ENCODE results near the gene HEATR5B. TPM values are rescaled to one million over a fixed set of nuclear protein-coding genes. Genes with fewer than 3 reads are reported as not detected.
A peak's percentile ranks its signal among the peaks of the same experiment; 100 is the strongest.

The HEATR5B gene
- 8.4 TPM for polyA plus RNA-seq (2013, experiment 1 of 2; ENCODE audit: insufficient read length)
- 8.6 TPM for polyA plus RNA-seq (2013, experiment 2 of 2; ENCODE audit: insufficient read length)

DNA sequence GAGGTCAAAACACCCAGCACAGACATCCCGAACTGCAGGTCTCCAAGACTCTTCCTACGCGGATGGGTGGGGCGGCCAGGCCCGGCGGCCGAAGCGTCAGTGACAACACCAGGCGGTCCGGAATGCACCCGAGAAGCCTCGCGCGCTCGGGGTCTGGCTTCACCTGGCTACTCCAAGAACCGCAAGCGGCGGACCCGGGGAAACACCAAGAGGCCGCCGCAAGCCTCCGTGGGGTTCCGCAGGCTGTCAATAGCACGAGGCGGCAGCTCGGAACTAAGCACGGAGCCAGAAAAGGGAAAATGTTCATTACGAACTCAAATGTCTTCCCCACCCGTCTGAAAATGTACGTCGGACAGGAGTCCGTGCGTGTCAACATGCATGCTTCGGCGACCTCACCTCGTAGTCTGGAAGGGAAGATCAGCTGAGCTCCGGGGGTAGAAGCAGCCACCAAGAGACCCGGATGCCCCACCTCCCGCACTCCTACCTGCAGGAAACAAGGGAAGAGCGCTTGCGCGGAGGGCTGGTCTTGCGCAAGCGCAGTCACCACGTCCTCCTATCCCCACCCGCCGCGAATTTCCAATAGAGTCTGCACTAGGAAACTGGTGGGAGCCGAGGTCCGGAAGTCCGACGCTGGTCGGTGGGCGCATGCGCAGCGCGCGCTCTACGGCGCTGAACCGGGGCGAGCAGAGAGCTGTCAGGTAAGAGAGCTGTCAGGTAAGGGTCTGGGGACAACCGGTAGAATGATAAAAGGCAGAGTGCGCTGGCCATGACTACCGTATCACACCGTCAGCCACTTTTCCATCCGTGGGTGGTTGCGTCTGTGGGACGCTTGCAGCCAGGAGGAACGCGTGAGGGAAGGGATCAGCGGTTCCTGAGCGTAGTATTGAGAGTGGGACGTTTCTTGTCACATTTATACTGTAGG, at the start of gene HEATR5B, which contains the start of gene GPATCH11:
HEATR5B (minus strand) TSS at position 500 of the 922 bp plus-strand sequence. CDS start 958 bp downstream, outside the sequence.
GPATCH11 (plus strand) TSS at position 646 of the 922 bp plus-strand sequence. CDS start 3,864 bp downstream, outside the sequence.
- DNase-seq, result peak; percentile 95

GRCh38 chr2:37132914-37133313, 48.7 kb upstream of the HEATR5B start:
- DNase-seq, result no peak

DNA sequence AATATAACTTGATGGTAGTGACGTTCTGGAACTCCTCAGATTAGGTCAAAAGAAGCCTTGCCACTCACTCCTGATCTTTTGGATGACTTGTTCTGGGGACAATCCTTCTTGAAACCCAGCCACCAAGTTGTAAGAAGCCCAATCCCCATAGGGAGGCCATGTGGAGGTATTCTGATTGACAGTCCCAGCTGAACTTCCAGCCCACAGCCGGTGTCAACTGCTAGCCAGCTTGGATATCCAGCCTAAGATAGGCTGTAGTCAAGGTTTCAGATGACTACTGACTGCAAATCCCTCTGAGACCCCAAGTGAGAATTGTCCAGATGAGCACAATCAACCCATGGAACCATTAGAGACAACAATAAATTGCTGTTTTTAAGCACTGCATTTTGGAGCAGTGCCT, 41.2 kb upstream of the HEATR5B start:
- no peak for DNase-seq

DNA sequence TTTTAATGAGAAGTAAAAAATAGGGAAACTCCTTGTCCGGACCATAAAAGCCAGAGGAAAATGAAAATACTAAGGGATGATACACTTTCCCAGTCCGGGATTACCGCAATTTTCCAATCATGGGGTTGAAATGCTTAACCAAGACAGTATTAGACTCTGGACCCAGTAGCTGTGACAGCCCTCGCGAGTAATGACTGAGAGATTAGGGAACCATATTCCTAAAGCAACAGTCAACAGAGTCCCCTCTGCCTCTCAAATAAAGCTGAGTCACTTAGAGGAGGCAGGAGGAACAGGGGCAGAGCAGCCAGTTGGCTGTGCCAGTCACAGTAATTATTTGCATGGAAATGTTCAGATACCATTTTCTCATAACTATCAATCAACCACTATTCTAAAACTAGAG, 35.0 kb upstream of the HEATR5B start:
- DNase-seq, result no peak

- no peak for DNase-seq
Measured at GRCh38 chr2:37117566-37117965, 33.4 kb upstream of the HEATR5B start.

DNA sequence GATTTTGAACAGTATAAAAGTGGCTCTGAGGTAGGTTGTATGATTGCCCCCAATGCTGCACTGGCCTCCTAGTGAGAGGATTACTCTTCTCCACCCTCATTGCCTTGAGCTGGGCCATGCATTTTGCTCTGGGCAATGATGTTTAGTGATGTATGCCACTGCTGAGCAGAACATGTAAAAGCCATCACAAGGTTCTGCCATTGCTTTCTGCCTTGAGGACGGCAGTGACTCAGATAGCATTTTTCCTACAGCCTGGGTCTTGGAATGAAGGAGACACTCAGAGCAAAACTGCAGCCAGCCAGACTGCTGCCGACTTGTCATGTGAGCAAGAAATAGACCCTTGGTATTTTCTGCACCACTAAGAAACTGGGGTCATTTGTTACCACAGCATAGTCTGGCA, 27.8 kb upstream of the HEATR5B start:
- no peak for DNase-seq

DNA sequence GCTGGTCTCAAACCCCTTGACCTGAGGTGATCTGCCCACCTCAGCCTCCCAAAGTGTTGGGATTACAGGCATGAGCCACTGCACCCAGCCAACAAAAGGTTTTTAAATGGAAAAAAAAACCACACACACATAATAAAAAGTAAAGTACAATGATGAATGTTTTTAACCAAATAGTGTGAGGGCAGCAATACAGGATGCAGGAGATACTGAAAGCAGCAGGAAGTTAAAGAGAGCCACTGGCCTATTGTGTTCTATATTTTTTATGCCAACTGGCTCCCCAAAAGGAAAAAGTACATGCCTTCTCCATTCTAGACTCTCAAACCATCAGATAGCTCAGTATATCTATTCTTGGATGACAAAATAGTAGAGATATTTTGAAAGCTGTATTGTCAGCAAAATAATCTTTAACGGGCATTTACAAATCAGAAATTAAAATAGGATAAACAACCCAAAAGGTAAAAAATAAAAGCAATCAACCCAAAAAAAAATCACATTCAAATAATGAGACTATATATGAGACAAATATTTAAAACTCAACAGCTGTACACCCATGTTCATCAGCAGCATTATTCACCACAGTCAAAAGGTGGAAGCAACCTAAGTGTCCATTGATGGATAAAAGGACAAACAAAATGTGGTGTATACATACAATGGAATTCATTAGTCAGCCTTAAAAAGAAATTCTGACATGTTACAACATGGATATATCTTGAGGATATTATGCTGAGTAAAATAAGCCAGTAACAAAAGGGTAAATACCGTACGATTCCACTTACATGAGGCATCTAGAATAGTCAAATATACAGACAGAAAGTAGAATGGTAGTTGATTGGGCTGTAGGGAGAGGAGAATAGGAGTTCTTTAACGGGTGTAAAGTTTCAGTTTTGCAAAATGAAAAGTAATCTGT, 26.4 kb upstream of the HEATR5B start:
- DNase-seq, result no peak

- no peak for DNase-seq
Measured at GRCh38 chr2:37109523-37109922, 25.4 kb upstream of the HEATR5B start.

GRCh38 chr2:37105150-37105549, 21.0 kb upstream of the HEATR5B start:
- no peak for DNase-seq

GRCh38 chr2:37104178-37104577, 20.0 kb upstream of the HEATR5B start:
- DNase-seq, result no peak

- DNase-seq, result no peak
Measured at GRCh38 chr2:37102588-37102987, 18.4 kb upstream of the HEATR5B start.

GRCh38 chr2:37100054-37100453, 15.9 kb upstream of the HEATR5B start:
- no peak for DNase-seq

GRCh38 chr2:37098416-37099118, 14.4 kb upstream of the HEATR5B start:
- DNase-seq, result no peak

DNA sequence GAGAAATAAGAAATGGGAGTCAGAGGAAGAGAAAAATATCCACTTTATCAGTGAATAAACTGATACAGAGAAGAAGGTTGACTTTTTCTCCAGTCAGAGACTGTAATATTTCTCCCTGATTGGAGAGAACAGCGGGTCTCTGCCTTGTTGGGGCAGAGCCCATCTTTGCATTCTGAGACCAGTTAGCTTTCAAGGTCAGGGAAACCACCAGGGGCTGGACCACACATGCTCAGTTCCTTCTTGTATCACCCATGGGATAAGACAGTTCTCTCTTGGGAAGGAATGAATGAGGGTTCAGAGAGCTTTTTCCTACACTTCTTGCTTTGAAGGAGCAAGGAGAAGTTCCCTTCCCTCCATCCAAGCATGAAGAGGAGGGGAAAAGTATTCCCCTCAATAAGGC, 12.4 kb upstream of the HEATR5B start:
- DNase-seq, result no peak

GRCh38 chr2:37091873-37092272, 7.7 kb upstream of the HEATR5B start:
- DNase-seq, result no peak

- no peak for DNase-seq
Measured at GRCh38 chr2:37090019-37090477, 5.9 kb upstream of the HEATR5B start.

- DNase-seq, result peak; percentile 45
Measured at GRCh38 chr2:37085731-37086147, 1.6 kb upstream of the HEATR5B start.

DNA sequence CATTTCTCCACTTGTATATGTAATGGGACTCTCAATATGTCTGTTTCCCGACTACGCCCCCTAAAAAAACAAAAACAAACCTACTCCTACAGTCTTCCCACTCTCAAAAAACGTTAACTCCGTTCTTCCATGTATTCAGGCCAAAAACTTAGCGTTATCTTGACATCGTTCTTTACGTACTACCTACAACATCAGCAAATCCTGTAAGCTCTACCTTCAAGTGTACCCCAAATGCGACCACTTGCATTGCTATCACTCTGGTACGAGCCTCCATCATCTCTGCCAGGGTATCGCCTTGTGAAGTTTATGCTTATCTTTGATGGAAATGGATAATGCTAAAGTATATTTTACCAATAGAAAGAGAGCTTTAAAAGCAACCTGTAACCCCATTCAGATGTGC, 625 bp upstream of the HEATR5B start:
- DNase-seq, result no peak

DNA sequence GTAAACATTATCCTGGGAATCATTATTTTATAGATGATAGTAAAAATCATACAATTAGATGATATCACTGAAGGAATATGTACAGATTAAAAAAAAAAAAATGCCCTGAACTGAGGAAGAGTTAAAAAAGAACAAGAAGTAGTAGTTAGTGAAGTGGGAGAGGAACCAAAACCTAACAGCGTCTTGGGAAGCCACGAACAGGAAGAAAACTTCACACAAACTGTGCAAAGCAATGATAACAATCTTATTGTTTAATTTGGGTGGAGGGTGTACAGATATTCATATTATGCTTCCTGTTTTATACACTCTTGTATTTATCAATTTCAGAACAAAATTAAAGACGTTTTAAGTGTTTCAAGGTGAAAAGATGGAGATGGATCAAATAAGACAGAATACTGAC, 3.5 kb downstream of the HEATR5B start:
- DNase-seq, result no peak

GRCh38 chr2:37080266-37080665, 3.9 kb downstream of the HEATR5B start:
- no peak for DNase-seq

DNA sequence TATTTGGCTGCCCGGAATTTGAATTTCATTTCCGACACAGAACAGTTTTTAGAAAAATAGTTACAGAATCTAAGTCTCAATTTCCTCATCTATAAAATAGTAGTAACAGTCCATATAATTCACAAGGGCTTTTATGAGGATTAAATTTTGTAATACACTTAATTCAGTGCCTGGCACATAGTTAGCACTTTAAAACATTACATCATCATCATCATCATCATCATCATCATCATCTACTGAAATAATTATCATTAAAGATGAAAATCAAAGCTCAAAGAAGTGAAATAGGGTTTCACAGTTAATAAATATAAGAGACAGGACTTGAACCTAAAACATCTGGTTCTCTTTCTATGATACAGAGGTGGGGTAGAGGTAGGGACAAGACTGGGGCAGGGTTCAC, 13.2 kb downstream of the HEATR5B start:
- DNase-seq, result no peak

DNA sequence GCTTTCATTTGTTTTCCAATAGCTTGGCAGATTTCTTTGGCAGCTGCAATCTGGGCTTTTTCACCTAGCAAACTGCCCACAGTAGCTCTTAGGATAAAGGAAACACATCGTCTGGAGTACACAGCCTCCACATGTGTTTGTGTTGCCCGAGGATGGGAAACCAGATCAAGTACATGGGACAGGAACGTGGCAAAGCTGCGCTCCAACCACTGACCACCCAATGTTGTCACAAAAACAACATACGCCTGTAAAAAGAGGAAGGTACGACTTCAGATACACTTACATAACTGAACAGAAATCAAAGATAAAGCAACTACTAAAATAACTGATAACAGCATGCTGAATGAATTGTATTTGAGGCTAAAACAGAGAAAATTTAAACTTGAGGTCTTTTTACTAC, 15.5 kb downstream of the HEATR5B start:
- DNase-seq, result no peak

All from fibroblast of skin of back (primary cell).